ENCODE measurements around the gene MRPS34.

DNA sequence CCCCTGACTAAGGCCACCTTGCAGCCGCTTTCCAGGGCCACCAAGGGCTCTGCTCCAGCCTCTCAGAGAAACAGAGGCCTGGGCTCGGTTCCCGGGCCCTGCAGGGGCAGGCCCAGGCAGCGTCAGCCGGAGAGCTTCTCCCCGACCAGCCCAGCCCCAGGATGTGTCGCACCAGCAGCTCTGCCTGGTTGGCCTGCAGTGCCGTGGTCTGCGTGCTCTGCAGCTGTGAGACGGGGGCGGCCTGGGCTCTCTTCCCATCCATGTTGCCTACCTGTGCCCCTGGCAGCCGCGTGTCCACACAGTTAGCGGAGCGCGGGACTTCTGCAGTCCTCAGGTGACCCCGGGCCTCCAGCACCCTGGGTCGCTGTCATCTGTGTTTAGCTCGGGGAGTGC, 15.8 kb upstream of the MRPS34 start:
- TF ChIP-seq, protein P1, sequence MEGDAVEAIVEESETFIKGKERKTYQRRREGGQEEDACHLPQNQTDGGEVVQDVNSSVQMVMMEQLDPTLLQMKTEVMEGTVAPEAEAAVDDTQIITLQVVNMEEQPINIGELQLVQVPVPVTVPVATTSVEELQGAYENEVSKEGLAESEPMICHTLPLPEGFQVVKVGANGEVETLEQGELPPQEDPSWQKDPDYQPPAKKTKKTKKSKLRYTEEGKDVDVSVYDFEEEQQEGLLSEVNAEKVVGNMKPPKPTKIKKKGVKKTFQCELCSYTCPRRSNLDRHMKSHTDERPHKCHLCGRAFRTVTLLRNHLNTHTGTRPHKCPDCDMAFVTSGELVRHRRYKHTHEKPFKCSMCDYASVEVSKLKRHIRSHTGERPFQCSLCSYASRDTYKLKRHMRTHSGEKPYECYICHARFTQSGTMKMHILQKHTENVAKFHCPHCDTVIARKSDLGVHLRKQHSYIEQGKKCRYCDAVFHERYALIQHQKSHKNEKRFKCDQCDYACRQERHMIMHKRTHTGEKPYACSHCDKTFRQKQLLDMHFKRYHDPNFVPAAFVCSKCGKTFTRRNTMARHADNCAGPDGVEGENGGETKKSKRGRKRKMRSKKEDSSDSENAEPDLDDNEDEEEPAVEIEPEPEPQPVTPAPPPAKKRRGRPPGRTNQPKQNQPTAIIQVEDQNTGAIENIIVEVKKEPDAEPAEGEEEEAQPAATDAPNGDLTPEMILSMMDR (IDR thresholded peaks at IDR 0.05; ENCODE audit: borderline replicate concordance, extremely low read depth, low read length, poor library complexity, severe bottlenecking), result no peak
- TF ChIP-seq EZH2 (IDR thresholded peaks at IDR 0.05; ENCODE audit: borderline replicate concordance, low read depth, low read length, severe bottlenecking), result no peak
